Ascending aorta (tissue), 2 donors: ENCODE results near the gene PARD6G. TPM values are rescaled to one million over a fixed set of nuclear protein-coding genes. Genes with fewer than 3 reads are reported as not detected.

Experiments used
- DNase-seq, 2 donors: peaks; one replicate each; pipeline ENCODE4 v3.0.0-alpha.2; 2019; ENCODE audit warnings: low spot score in 2 of 2
- H3K27ac ChIP-seq, 2 donors: fragments of 200-600 bp; sonication (generic); one replicate each; pipeline ENCODE4 v1.5.1; 2016 to 2017; ENCODE audit warnings: mild to moderate bottlenecking in 1 of 2
- H3K27me3 ChIP-seq: fragments of 200-600 bp; sonication (generic); one replicate; pipeline ENCODE4 v1.5.1; 2017
- H3K36me3 ChIP-seq, 2 donors: fragments of 200-600 bp; sonication (generic); one replicate each; pipeline ENCODE4 v1.5.1; 2016
- H3K4me1 ChIP-seq, 2 donors: fragments of 200-600 bp; sonication (generic); one replicate each; pipeline ENCODE4 v1.5.1; 2016 to 2017; ENCODE audit warnings: mild to moderate bottlenecking in 1 of 2
- H3K4me3 ChIP-seq, 2 donors: fragments of 200-600 bp; sonication (generic); one replicate each; pipeline ENCODE4 v1.5.1; 2016 to 2017; ENCODE audit warnings: mild to moderate bottlenecking in 1 of 2
- H3K9me3 ChIP-seq, 2 donors: fragments of 200-600 bp; sonication (generic); one replicate each; pipeline ENCODE4 v1.5.1; 2016
- CTCF ChIP-seq, 3 experiments: fragments of 200-600 bp in 2 of 3; fragments of 450-650 bp in 1 of 3; sonication (generic) in 2 of 3; IDR thresholded peaks; one replicate each; pipeline ENCODE4 v1.5.1; 2016 to 2019; ENCODE audit warnings: antibody characterized with exemption in 3 of 3, mild to moderate bottlenecking in 1 of 3, moderate library complexity in 1 of 3
- intact Hi-C: fragments of 100-400 bp; cut with DNase I; formaldehyde crosslinking; loops from one replicate; pipeline ENCODE4 v1.15.1; 2023
- total RNA-seq: library from RNA; depleted of rRNA; stranded (reverse); fragments of >200 nt; gene quantifications from one replicate; pipeline ENCODE4 v1.1.0, GENCODE V29; 2016

PARD6G gene
- total RNA-seq, 1 donor from 2014 or later = 7.9 TPM

GRCh38 chr18:80107426-80107825, 139.9 kb downstream of the PARD6G start:
- no peaks in the 10 kb centered on the region for H3K36me3 ChIP-seq
- no peaks in the 10 kb centered on the region for H3K27me3 ChIP-seq
- H3K27ac ChIP-seq = peak overlapping the region; percentile 99
- H3K4me1 ChIP-seq = peaks cover 4 to 15% of the 10 kb centered on the region in 2 donors
- H3K9me3 ChIP-seq = no peaks in the 10 kb centered on the region
- no peak overlapping the region for H3K4me3 ChIP-seq
- no peak for DNase-seq
- intact Hi-C loops = loop anchor here (10.0 kb wide), 1 partner anchor 713 kb away; the partner anchor contains the start of gene NFATC1
- no peak for TF ChIP-seq CTCF (IDR thresholded peaks at IDR 0.05)

Other genes with a start within 250 kb of the PARD6G start
- 23.1 TPM for gene RBFA, start 213.1 kb downstream of the PARD6G start, total RNA-seq
- 6.8 TPM for gene ADNP2, start 138.3 kb downstream of the PARD6G start, total RNA-seq